Measurements from ENCODE around the gene SFRP2.

SFRP2 gene, protein sequence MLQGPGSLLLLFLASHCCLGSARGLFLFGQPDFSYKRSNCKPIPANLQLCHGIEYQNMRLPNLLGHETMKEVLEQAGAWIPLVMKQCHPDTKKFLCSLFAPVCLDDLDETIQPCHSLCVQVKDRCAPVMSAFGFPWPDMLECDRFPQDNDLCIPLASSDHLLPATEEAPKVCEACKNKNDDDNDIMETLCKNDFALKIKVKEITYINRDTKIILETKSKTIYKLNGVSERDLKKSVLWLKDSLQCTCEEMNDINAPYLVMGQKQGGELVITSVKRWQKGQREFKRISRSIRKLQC

GRCh38 chr4:153788413-153789276, at the start of gene SFRP2:
SFRP2 (minus strand) TSS chr4:153789083; CDS start chr4:153788835, 248 bp downstream.
- DNase-seq: no peak

DNA sequence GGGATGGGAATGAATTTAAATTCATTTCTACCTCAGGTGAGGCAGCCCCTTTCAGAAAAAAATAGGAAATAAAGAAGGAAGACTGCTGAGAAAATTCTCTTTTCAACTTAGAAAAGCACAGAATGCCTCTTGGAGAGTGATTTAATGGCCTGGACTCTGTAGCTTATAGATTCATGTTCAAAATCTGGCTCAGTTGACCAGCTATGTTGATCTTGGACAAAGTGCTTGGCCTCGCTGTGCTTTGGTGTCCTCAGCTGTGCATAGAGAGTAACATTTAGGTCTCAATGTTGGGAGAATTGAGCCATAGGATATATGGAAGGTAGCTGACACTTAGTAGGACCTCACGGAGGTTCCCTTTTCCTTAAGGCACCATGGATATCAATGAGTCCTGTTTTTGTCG, 49.7 kb upstream of the SFRP2 start:
- no peak for DNase-seq

DNA sequence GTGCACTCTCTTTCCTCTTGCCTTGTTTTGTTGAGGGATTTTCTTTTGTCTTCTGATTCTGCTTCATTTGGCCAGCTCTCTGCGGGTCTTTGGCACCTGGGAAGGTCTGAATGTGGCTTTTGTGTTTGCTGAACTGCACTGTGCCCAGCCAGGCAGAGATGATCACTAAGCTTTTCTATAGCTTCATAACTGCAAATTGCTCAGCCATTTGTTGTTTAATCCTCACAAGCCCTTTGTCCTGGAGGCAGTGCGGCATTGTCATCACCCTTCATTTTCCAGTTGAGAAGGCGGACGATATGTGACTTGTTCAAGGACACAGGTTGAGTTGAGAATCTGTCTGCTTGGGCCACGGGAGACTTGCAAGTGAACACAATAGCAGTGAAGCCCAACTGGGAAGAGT, 46.0 kb upstream of the SFRP2 start:
- DNase-seq: no peak

DNA sequence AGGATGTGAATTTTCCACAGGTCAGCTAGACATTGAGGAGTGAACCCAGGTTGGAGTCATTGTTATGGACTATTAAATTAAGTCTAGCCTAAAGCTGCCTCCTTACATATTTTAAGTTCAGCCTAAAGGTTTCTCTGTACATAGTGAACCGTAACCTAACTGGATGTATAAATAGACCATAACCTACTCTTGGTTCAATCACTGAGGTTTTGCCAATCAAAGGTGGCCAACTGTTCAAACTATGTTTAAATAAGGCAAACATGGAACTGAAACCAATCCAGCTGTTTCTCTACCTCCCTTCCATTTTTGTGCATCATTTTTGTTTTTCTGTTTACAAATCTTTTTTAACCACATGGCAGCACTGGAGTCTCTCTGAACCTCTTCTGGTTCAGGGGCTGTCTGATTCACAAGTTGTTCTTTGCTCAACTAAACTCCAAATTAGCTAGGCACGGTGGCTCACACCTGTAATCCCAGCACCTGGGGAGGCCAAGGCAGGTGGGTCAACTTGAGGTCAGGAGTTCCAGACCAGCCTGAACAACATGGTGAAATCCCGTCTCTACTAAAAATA, 43.9 kb upstream of the SFRP2 start:
- no peak for DNase-seq

GRCh38 chr4:153832054-153832453, 43.2 kb upstream of the SFRP2 start:
- DNase-seq: no peak

DNA sequence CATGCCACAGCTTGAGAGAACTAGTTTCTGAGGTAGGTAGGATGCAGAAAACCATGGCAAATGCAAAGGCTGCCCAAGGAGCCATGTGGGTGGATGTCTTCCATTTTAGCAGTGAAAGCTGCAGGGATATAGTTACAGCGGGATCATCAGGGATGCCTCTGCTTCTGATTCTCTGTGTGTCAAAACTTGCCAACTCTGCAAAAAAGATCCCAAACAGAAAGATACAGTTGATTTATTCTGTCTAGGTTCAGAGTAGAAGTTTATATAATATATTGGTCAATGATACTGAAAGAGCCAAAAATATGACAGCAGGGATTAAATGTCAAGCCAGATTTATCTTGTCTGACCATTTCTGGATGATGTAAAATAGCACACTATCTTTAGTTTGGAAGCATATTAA, 42.4 kb upstream of the SFRP2 start:
- DNase-seq: no peak

GRCh38 chr4:153825691-153826090, 36.8 kb upstream of the SFRP2 start:
- DNase-seq: no peak

DNA sequence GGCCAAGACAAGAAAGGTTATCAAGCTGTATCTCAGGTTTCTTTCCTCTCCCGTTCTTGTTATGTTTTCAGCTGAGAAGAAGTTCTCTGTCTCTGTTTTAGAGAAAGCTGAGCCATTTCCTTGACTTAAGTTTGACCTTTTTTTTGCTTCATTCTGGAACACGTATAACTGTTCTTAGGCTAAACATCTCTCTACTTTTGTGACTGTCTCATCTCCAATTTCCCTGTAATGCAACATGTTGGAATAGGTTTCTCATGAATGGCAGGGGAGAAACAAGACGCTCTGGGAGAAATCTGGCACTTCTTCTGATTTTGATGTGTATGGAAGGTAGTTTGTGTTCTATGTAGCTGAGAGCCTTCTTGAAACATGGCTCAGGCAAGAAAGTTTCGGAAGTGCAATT, 36.2 kb upstream of the SFRP2 start:
- DNase-seq: no peak

DNA sequence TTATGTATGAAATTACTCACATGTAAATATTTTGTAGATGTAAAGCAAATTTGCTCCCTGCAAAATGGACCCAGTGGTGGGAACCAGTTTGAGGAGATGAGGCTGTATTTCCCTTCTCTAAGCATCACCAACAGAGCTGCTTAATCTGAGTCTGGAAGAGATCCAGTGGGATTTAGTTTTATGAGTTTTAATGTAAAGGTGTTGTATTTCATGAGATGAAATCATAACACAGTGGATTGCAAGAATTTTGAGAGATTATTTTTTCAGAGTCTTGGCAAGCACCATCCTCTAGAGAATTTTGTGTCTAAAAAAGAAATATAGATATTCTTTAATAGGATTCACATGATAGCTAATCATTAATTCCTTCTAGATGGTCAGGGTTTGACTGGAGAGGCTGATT, 35.6 kb upstream of the SFRP2 start:
- no peak for DNase-seq

GRCh38 chr4:153823483-153823882, 34.6 kb upstream of the SFRP2 start:
- DNase-seq: no peak

GRCh38 chr4:153822316-153822715, 33.4 kb upstream of the SFRP2 start:
- no peak for DNase-seq

DNA sequence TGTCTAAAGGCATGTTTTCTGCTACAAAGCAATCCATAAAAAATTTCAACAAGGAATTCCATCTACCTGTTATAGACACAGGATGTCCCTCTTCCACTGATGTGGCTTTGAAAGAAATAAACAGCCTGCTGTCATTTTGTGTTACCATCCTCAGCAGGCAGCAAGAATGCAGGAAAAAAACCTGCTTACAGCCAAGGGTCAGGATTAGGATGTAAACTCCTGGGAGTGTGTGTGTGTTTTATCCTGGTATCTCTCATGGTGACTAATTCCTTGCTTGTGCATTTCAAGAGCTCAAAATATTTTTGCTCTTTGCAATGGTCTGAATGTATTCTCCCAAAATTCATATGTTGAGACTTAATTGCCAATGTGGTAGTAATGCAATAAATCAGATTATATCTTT, 28.6 kb upstream of the SFRP2 start:
- no peak for DNase-seq

- DNase-seq: no peak
Observed at GRCh38 chr4:153816542-153816941, 27.7 kb upstream of the SFRP2 start.

- DNase-seq: no peak
Observed at GRCh38 chr4:153814789-153815188, 25.9 kb upstream of the SFRP2 start.

GRCh38 chr4:153809916-153810810, 21.3 kb upstream of the SFRP2 start:
- DNase-seq: no peak

- no peak for DNase-seq
Observed at GRCh38 chr4:153809307-153809706, 20.4 kb upstream of the SFRP2 start.

- DNase-seq: no peak
Observed at GRCh38 chr4:153808175-153808574, 19.3 kb upstream of the SFRP2 start.

DNA sequence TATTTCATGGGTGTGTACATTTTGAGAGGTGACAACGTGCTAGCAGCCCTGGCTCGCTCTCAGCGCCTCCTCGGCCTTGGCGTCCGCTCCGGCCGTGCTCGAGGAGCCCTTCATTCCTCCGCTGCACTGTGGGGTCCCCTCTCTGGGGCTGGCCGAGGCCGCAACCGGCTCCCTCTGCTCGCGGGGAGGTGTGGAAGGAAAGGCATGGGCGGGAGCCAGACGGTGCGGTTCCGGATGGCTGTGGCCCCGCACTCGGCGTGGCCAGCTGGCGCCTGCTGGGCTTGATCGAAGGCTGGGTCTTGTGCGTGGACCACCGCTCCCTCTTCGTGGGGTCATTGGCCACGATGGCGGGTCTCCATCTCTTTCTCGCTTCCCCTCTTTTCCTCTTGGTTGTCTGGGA, 17.2 kb upstream of the SFRP2 start:
- DNase-seq: no peak

GRCh38 chr4:153804722-153805121, 15.8 kb upstream of the SFRP2 start:
- DNase-seq: no peak

GRCh38 chr4:153799694-153800074, 10.8 kb upstream of the SFRP2 start:
- no peak for DNase-seq

- no peak for DNase-seq
Observed at GRCh38 chr4:153798901-153799693, 10.2 kb upstream of the SFRP2 start.

- no peak for DNase-seq
Observed at GRCh38 chr4:153798420-153798819, 9.5 kb upstream of the SFRP2 start.

Measured in NCI-H446 treated with DMSO at 0.1 percent for 48 hours (cell line).